ENCODE results near the gene FLRT1. TPM values are rescaled to one million over a fixed set of nuclear protein-coding genes. Genes with fewer than 3 reads are reported as not detected.

Gene FLRT1
- total RNA-seq, 2 donors from 2014 or later: 1.3 to 1.6 TPM

GRCh38 chr11:64056861-64057260, 21.1 kb downstream of the FLRT1 start:
- ATAC-seq (no peak), DNase-seq (no peak)
- intact Hi-C loops (cut with DNase I): no loop called here

- no peak for ATAC-seq
- no peak for DNase-seq
- intact Hi-C loops (cut with DNase I): no loop called here
Measured at GRCh38 chr11:64057890-64058289, 22.2 kb downstream of the FLRT1 start.

- ATAC-seq (peak; percentile 67 to 74), DNase-seq (peak; percentile 77)
- intact Hi-C loops (cut with DNase I): no loop called here
Measured at GRCh38 chr11:64058494-64058893, 22.8 kb downstream of the FLRT1 start.

GRCh38 chr11:64059339-64060140, 23.8 kb downstream of the FLRT1 start:
- intact Hi-C loops (cut with DNase I): no loop called here
- ATAC-seq: no peak

GRCh38 chr11:64060263-64060860, 24.6 kb downstream of the FLRT1 start:
- ATAC-seq: no peak
- no peak for DNase-seq
- intact Hi-C loops (cut with DNase I): no loop called here

More at GRCh38 chr11:64059339-64060140, 23.8 kb downstream of the FLRT1 start:
- no peak for DNase-seq

- intact Hi-C loops (cut with DNase I): no loop called here
- peak in 1 of 2 donors; percentile 55 for ATAC-seq
- DNase-seq: peak; percentile 78
Measured at GRCh38 chr11:64060861-64061444, 25.2 kb downstream of the FLRT1 start.

GRCh38 chr11:64062185-64063039, 26.7 kb downstream of the FLRT1 start:
- DNase-seq (no peak), ATAC-seq (no peak)
- intact Hi-C loops (cut with DNase I): no loop called here

GRCh38 chr11:64063777-64064176, 28.0 kb downstream of the FLRT1 start:
- no peak for DNase-seq
- ATAC-seq: no peak
- intact Hi-C loops (cut with DNase I): no loop called here

- intact Hi-C loops (cut with DNase I): no loop called here
- DNase-seq (no peak), ATAC-seq (no peak)
Measured at GRCh38 chr11:64064374-64065140, 28.8 kb downstream of the FLRT1 start.

- ATAC-seq (no peak), DNase-seq (no peak)
- intact Hi-C loops (cut with DNase I): no loop called here
Measured at GRCh38 chr11:64065141-64065465, 29.4 kb downstream of the FLRT1 start.

GRCh38 chr11:64065712-64066111, 30.0 kb downstream of the FLRT1 start:
- no peak for ATAC-seq
- intact Hi-C loops (cut with DNase I): no loop called here

GRCh38 chr11:64067230-64067993, 31.7 kb downstream of the FLRT1 start:
- ATAC-seq: no peak
- intact Hi-C loops (cut with DNase I): no loop called here
- DNase-seq: no peak

More at GRCh38 chr11:64065712-64066111, 30.0 kb downstream of the FLRT1 start:
- DNase-seq: no peak

- intact Hi-C loops (cut with DNase I): no loop called here
- ATAC-seq: no peak
- DNase-seq: no peak
Measured at GRCh38 chr11:64068705-64069400, 33.1 kb downstream of the FLRT1 start.

- DNase-seq: no peak
- intact Hi-C loops (cut with DNase I): no loop called here
Measured at GRCh38 chr11:64069401-64070313, 33.9 kb downstream of the FLRT1 start.

GRCh38 chr11:64070314-64070681, 34.6 kb downstream of the FLRT1 start:
- ATAC-seq (no peak), DNase-seq (no peak)
- intact Hi-C loops (cut with DNase I): no loop called here

More at GRCh38 chr11:64069401-64070313, 33.9 kb downstream of the FLRT1 start:
- peak; percentile 6 for ATAC-seq

- intact Hi-C loops (cut with DNase I): no loop called here
- ATAC-seq (no peak), DNase-seq (no peak)
Measured at GRCh38 chr11:64071849-64072248, 36.1 kb downstream of the FLRT1 start.

- intact Hi-C loops (cut with DNase I): no loop called here
- ATAC-seq (no peak), DNase-seq (no peak)
Measured at GRCh38 chr11:64072403-64072802, 36.7 kb downstream of the FLRT1 start.

Measured in left cardiac atrium (tissue), 4 donors.